ENCODE measurements around the gene ZBTB46.
"Not testable (repeated sequence)": the region's sequence is repeated elsewhere in the genome, so short reads cannot be mapped to it uniquely, and the experiment has no call there.

Gene ZBTB46

GRCh38 chr20:63857764-63858392 is 26.8 kb upstream of the ZBTB46 start:
- DNase-seq: no peak

GRCh38 chr20:63856098-63856511 is 25.0 kb upstream of the ZBTB46 start:
- DNase-seq: no peak

- no peak for DNase-seq
Observed at GRCh38 chr20:63855363-63856097, 24.5 kb upstream of the ZBTB46 start.

GRCh38 chr20:63854766-63855362 is 23.8 kb upstream of the ZBTB46 start:
- no peak for DNase-seq

- DNase-seq: no peak
Observed at GRCh38 chr20:63854069-63854765, 23.2 kb upstream of the ZBTB46 start.

GRCh38 chr20:63853733-63854068 is 22.6 kb upstream of the ZBTB46 start:
- not testable (repeated sequence) for DNase-seq

GRCh38 chr20:63851548-63851943 is 20.5 kb upstream of the ZBTB46 start:
- DNase-seq: not testable (repeated sequence)

GRCh38 chr20:63850689-63851547 is 19.9 kb upstream of the ZBTB46 start:
- no peak for DNase-seq

GRCh38 chr20:63848003-63848911 is 17.2 kb upstream of the ZBTB46 start:
- DNase-seq: no peak

- DNase-seq: no peak
Observed at GRCh38 chr20:63847237-63848002, 16.4 kb upstream of the ZBTB46 start.

GRCh38 chr20:63846888-63847236 is 15.8 kb upstream of the ZBTB46 start:
- DNase-seq: no peak

- DNase-seq: no peak
Observed at GRCh38 chr20:63846128-63846771, 15.2 kb upstream of the ZBTB46 start.

GRCh38 chr20:63844511-63844991 is 13.5 kb upstream of the ZBTB46 start:
- DNase-seq: no peak

GRCh38 chr20:63843778-63844177 is 12.7 kb upstream of the ZBTB46 start:
- no peak for DNase-seq

- DNase-seq: no peak
Observed at GRCh38 chr20:63843222-63843621, 12.2 kb upstream of the ZBTB46 start.

- no peak for DNase-seq
Observed at GRCh38 chr20:63842258-63842657, 11.2 kb upstream of the ZBTB46 start.

- DNase-seq: no peak
Observed at GRCh38 chr20:63840405-63840828, 9.4 kb upstream of the ZBTB46 start.

GRCh38 chr20:63839620-63840019 is 8.6 kb upstream of the ZBTB46 start:
- DNase-seq: no peak

GRCh38 chr20:63837479-63837878 is 6.4 kb upstream of the ZBTB46 start:
- no peak for DNase-seq

Measured in NCI-H1048 (cell line).